GM18909 (cell line): ENCODE data around the gene UBAC2.

Experiments
- ATAC-seq: cut with Tn5 transposase; IDR thresholded peaks from one replicate; pipeline ENCODE4 v1.9.1; 2021; ENCODE audit warnings: mild to moderate bottlenecking; ENCODE audit not compliant: unreplicated experiment, poor library complexity

The UBAC2 gene

GRCh38 chr13:99289674-99290337 is 89.2 kb downstream of the UBAC2 start:
- no peak for ATAC-seq

DNA sequence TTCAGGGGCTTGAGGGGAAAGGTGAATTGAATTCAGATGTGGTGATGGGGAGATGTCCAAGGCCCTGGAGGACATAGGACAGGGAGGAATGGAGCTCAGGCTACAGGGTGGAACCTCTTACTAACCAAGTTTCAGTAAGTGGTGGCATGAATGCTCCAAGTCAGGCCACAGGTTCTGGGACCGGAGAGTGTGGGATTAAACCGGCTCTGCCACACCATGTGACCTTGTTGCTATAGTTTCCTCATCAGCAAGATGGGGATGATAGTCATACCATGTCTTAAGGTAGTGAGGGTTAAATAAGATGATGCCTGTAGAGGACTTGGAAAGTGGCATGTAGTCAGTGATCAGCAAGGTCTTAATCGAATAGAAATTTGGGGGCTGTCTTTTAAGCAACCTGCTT is 90.2 kb downstream of the UBAC2 start:
- ATAC-seq, result no peak

GRCh38 chr13:99293178-99293577 is 92.5 kb downstream of the UBAC2 start:
- no peak for ATAC-seq

- no peak for ATAC-seq
These were observed 93.5 kb downstream of the UBAC2 start for GRCh38 chr13:99294198-99294597.

DNA sequence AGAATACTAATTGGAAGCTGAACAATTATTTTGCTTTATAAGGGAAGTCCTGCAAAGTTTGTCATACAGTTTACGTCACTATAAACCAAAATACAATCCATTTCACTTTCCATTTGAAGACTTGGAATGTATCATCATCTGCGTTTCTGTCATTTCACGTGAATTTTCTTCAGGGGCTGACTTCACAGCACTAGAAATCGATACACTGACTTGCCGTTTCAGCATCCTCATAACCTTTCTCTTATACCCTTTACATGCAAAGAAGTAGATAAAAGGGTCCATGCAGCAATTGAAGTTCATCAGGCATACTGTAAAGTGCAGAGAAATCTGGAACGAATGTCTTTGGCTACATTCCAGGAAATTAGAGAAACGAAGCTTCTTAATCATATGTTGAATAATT is 94.3 kb downstream of the UBAC2 start:
- ATAC-seq, result no peak

GRCh38 chr13:99295488-99296252 is 95.0 kb downstream of the UBAC2 start:
- no peak for ATAC-seq

DNA sequence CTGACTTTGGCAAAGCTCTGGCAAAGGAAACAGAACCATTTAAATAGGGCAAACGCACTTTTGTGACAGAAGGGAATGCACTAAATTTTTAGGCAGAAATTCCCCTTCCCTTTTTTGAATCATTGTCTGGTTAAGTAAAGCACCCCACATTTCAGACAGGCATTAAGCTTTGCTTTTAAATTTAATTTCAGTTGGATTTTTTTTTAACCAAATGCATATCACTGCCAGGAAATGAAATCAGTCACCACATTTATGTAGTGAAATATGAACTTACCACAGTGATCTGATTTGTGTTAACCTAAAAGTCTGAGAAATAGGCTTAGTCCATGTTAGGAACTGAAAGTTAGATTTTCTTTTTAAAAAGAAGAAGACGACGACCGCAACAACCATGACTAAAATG is 95.7 kb downstream of the UBAC2 start:
- peak; percentile 57 for ATAC-seq

- no peak for ATAC-seq
These were observed 96.7 kb downstream of the UBAC2 start for GRCh38 chr13:99297331-99297730.

GRCh38 chr13:99298056-99298455 is 97.4 kb downstream of the UBAC2 start:
- no peak for ATAC-seq

GRCh38 chr13:99299256-99299919 is 98.7 kb downstream of the UBAC2 start:
- ATAC-seq, result no peak

GRCh38 chr13:99299920-99300341 is 99.3 kb downstream of the UBAC2 start:
- ATAC-seq, result no peak

- ATAC-seq, result no peak
These were observed 100.6 kb downstream of the UBAC2 start for GRCh38 chr13:99301056-99301838.

- ATAC-seq, result no peak
These were observed 101.4 kb downstream of the UBAC2 start for GRCh38 chr13:99301913-99302636.

DNA sequence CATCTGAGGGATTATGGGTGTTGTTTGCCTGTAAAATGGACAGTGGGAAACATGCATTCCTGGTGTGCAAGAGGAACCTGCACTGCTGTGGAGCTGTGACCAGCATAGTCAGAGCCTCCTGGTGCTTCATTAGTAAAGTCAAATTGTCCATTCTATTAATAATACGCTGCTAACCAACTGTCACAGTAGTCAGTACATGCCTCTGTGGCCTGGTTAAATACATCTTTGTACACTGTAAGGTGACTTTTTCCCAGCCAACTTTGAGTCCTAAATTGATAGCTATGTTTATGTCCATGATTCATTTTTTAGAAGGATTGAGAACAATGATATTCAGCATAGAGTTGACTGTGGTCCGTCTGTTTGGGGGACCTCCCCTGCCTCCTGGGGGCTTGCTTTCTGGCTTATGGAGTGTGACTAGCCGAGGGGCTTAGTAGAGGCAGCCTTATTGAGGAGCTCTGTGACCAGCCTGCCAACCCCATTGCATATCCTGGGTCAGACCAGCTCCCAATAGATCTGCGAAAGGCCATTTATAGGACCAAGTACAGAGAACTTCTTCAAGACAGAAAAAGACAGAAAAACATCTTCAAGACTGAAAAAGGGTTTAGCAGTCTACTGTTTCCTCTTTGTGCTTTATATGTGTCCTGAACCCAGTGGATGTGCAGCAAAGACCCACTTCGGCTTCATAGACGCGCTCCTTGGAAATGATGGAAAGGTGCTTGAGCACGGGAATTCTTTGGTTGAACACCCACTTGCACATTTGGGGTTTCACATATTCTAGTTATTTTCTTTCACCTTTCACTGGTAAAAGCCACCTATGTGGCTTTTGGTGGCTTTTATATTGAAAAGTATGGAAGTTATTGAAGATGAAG is 102.2 kb downstream of the UBAC2 start:
- ATAC-seq, result no peak

GRCh38 chr13:99303863-99304521 is 103.3 kb downstream of the UBAC2 start:
- ATAC-seq, result no peak

GRCh38 chr13:99304541-99304940 is 103.9 kb downstream of the UBAC2 start:
- ATAC-seq, result no peak

DNA sequence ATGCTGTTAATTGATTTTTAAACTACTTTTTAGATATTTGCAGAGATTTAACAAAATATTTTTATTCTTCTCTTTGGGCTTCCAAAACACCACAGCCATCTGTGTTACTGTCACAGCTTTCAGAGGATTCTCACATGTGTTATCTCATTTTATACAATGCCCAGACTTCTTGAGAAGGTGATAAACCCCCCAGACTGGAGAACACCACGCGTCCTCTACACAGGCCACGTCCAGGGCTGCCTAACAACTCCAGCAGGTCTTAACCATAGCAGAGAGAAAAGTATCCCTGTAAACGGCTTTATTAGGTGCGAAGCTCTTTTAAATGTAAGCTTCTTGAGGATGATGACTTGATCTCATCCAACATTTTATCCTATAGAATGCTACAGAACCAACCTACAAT is 104.5 kb downstream of the UBAC2 start:
- ATAC-seq, result no peak

DNA sequence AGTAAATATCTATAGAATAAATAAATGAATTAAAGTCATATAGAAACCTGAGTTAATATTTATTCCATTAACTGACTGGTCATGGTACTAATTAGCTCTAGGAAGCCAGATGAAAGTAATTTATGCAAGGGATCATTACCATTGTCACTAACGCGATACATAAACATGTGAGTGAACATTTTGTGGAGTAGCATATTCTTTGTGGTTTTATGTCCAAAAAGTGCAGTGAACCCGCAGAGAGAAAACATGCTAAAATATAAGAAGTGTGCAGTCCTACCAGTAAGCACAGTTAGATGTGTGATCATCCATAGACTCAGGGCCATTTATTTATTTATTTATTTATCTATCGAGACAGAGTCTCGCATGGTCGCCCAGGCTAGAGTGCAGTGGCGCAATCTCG is 104.9 kb downstream of the UBAC2 start:
- no peak for ATAC-seq

GRCh38 chr13:99307247-99307646 is 106.6 kb downstream of the UBAC2 start, which contains the start of gene GPR183:
Gene GPR183, minus strand, starts transcription at chr13:99307399. Its CDS starts 11,254 bp downstream, at chr13:99296145.
- peak; percentile 65 for ATAC-seq
